HepG2 (cell line): ENCODE measurements around the gene RAB36. TPM values are rescaled to one million over a fixed set of nuclear protein-coding genes. Genes with fewer than 3 reads are reported as not detected.

Experiments used
- ATAC-seq: fragments of 200-7000 bp; cut with Tn5 transposase; 3 replicates; pipeline ENCODE4 v1.9.1; 2020; ENCODE audit warnings: mild to moderate bottlenecking, moderate library complexity
- BruUV-seq: library from RNA; stranded (reverse); fragments of 400-500 nt; replicated peaks from 2 replicates; lab custom pipeline; 2021; lab: Mats Ljungman, UMichigan
- CTCF ChIA-PET: fragments of 300-600 bp; formaldehyde crosslinking; extraction: SDS; loops from one replicate; lab custom pipeline; 2021; ENCODE audit warnings: low total read pairs, inconsistent platforms, low intra/inter-chr PET ratio; lab: Yijun Ruan, JAX
- POLR2A ChIA-PET: fragments of 350-600 bp; sonication (Branson Sonifier 250); formaldehyde crosslinking; loops from one replicate; lab custom pipeline; 2020; ENCODE audit warnings: antibody characterized with exemption, inconsistent platforms; lab: Yijun Ruan, JAX
- DNase-seq: peaks from one replicate; pipeline ENCODE4 v3.0.0-alpha.2; 2015; ENCODE audit warnings: low spot score
- FAIRE-seq: peaks from 3 replicates; lab custom pipeline; 2011; peaks lifted over from hg19 to GRCh38; lab: Jason Lieb, UNC
- H2AFZ ChIP-seq: one replicate; pipeline ENCODE4 v1.6.1; 2011; ENCODE audit warnings: low read length, inconsistent platforms
- H3K27ac ChIP-seq: fragments of 300-600 bp; 3 replicates; pipeline ENCODE4 v1.8.0; 2011; ENCODE audit warnings: mixed run types, mild to moderate bottlenecking, mixed read lengths, low read length, inconsistent platforms; ENCODE audit not compliant: insufficient read depth; ENCODE audit errors: extremely low read length
- H3K27me3 ChIP-seq, 2 experiments: fragments of 200-600 bp in 1 of 2; 2 replicates in 1 of 2; 3 replicates in 1 of 2; pipeline versions ENCODE4 v1.6.0 to v1.8.0; 2011; ENCODE audit warnings: low read length in 2 of 2, mild to moderate bottlenecking in 2 of 2, moderate library complexity in 2 of 2, inconsistent platforms in 1 of 2; ENCODE audit not compliant: insufficient read depth in 2 of 2, control insufficient read depth in 1 of 2
- H3K36me3 ChIP-seq, 2 experiments: fragments of 200-600 bp in 1 of 2; replicated peaks in 1 of 2; 2 replicates in 1 of 2; 3 replicates in 1 of 2; pipeline versions ENCODE4 v1.5.1 to v1.8.0; 2011; ENCODE audit warnings: low read length in 2 of 2, inconsistent platforms in 1 of 2; ENCODE audit not compliant: insufficient read depth in 2 of 2, control insufficient read depth in 1 of 2
- H3K4me1 ChIP-seq: 2 replicates; pipeline ENCODE4 v1.5.1; 2012; ENCODE audit warnings: low read length, inconsistent platforms; ENCODE audit not compliant: insufficient read depth
- H3K4me2 ChIP-seq: 2 replicates; pipeline ENCODE4 v1.6.0; 2011; ENCODE audit warnings: low read depth, low read length, inconsistent platforms
- H3K4me3 ChIP-seq, 3 experiments: fragments of 200-600 bp in 1 of 3; sonication (generic), shearing (Covaris generic) in 1 of 3; replicated peaks in 1 of 3; 2 replicates each; pipeline ENCODE4 v1.5.1; 2011 to 2016; ENCODE audit warnings: low read length in 3 of 3, inconsistent platforms in 2 of 3, low read depth in 2 of 3, mild to moderate bottlenecking in 2 of 3, control low read depth in 1 of 3, mixed read lengths in 1 of 3; ENCODE audit not compliant: insufficient read depth in 1 of 3
- H3K79me2 ChIP-seq: one replicate; pipeline ENCODE4 v1.6.1; 2011; ENCODE audit warnings: low read length, inconsistent platforms; ENCODE audit not compliant: insufficient read depth
- H3K9ac ChIP-seq: 2 replicates; pipeline ENCODE4 v1.6.0; 2011; ENCODE audit warnings: mild to moderate bottlenecking, low read depth, low read length, inconsistent platforms; ENCODE audit not compliant: insufficient read depth
- H3K9me3 ChIP-seq: 2 replicates; pipeline ENCODE4 v1.5.1; 2012; ENCODE audit warnings: mild to moderate bottlenecking, low read length
- H4K20me1 ChIP-seq: 2 replicates; pipeline ENCODE4 v1.6.0; 2011; ENCODE audit warnings: inconsistent platforms, mild to moderate bottlenecking, low read length, moderate library complexity; ENCODE audit not compliant: insufficient read depth
- BATF2 ChIP-seq: sonication (generic); formaldehyde crosslinking; IDR thresholded peaks from 2 replicates; pipeline ENCODE4 v1.8.0; 2022; ENCODE audit warnings: mild to moderate bottlenecking, missing genetic modification reagents, moderate library complexity
- BRD4 ChIP-seq: sonication (generic); formaldehyde crosslinking; IDR thresholded peaks from 2 replicates; pipeline ENCODE4 v1.4.0; 2020; ENCODE audit warnings: missing genetic modification reagents
- CEBPB ChIP-seq: IDR thresholded peaks from 2 replicates; pipeline ENCODE4 v1.6.1; 2011; ENCODE audit warnings: low read depth, low read length, improper control_type of control experiment, borderline replicate concordance
- GABPA ChIP-seq, 2 experiments: IDR thresholded peaks; 2 replicates each; pipeline ENCODE4 v1.6.1; 2011 to 2016; ENCODE audit warnings: low read depth in 2 of 2, low read length in 1 of 2, missing biosample characterization in 1 of 2, missing genetic modification characterization in 1 of 2
- GATAD2A ChIP-seq: IDR thresholded peaks from 2 replicates; pipeline ENCODE4 v1.6.1; 2016
- POLR2AphosphoS5 ChIP-seq: IDR thresholded peaks from 2 replicates; pipeline ENCODE4 v1.6.1; 2012; ENCODE audit warnings: low read depth, low read length
- RAD21 ChIP-seq: fragments of 450-650 bp; formaldehyde crosslinking; IDR thresholded peaks from 2 replicates; pipeline ENCODE4 v1.5.0; 2020; ENCODE audit warnings: mild to moderate bottlenecking
- SMAD9 ChIP-seq: sonication (generic); formaldehyde crosslinking; IDR thresholded peaks from 2 replicates; pipeline ENCODE4 v1.5.1; 2020; ENCODE audit warnings: mild to moderate bottlenecking, missing genetic modification reagents
- SMYD3 ChIP-seq: sonication (generic); formaldehyde crosslinking; IDR thresholded peaks from 2 replicates; pipeline ENCODE4 v1.8.1; 2023; ENCODE audit warnings: mild to moderate bottlenecking, missing genetic modification reagents
- ZBTB3 ChIP-seq: sonication (generic); formaldehyde crosslinking; IDR thresholded peaks from 2 replicates; pipeline ENCODE4 v1.4.0; 2020; ENCODE audit warnings: low read depth, mild to moderate bottlenecking, moderate library complexity, missing genetic modification reagents, borderline replicate concordance
- ZNF484 ChIP-seq: sonication (generic); formaldehyde crosslinking; IDR thresholded peaks from 2 replicates; pipeline ENCODE4 v1.5.1; 2020; ENCODE audit warnings: mild to moderate bottlenecking, low read depth, missing genetic modification reagents, borderline replicate concordance
- WGBS: methylation state at CpG from one replicate; pipeline ENCODE4 v1.1.6; 2017; ENCODE audit warnings: low lambda C conversion rate; 5-methylcytosine and 5-hydroxymethylcytosine counted together
- in situ Hi-C: cut with HindIII; loops from 2 replicates; pipeline ENCODE4 v1.10.0; 2017; ENCODE audit warnings: low pct_unique_long_range_greater_than_20kb; ENCODE audit not compliant: extremely low pct_ligation_motif_present
- intact Hi-C: fragments of 100-400 bp; cut with micrococcal nuclease; formaldehyde crosslinking; loops from one replicate; pipeline ENCODE4 v1.10.0; 2022; ENCODE audit not compliant: unreplicated experiment
- polyA plus RNA-seq, 8 experiments: library from polyadenylated mRNA; depleted of rRNA in 3 of 8; stranded (reverse) in 7 of 8; unstranded in 1 of 8; fragments of >200 nt; fragmentation: Illumina TruSeq in 4 of 8; extraction: Trizol in 4 of 8; gene quantifications; 2 replicates each; pipeline versions ENCODE4 v1.2.1 to v1.2.3, GENCODE V29; 2011 to 2016; ENCODE audit warnings: low read depth in 4 of 8, missing spikeins in 1 of 8, mixed read lengths in 1 of 8; ENCODE audit not compliant: insufficient read depth in 1 of 8
- total RNA-seq, 5 experiments: library from RNA; depleted of rRNA; stranded (reverse); fragments of >200 nt; fragmentation: Illumina TruSeq; extraction: Trizol; gene quantifications; 2 replicates each; pipeline ENCODE4 v1.2.3, GENCODE V29; 2016; ENCODE audit warnings: low read depth in 1 of 5
- TF ChIP-seq, protein P1 (sequence below): sonication (generic); formaldehyde crosslinking; IDR thresholded peaks from 2 replicates; pipeline ENCODE4 v1.5.0; 2020; ENCODE audit warnings: missing genetic modification reagents

Gene RAB36
- total and polyA plus RNA-seq, 2 of the 13 experiments (the other 11 are each of a cell fraction or from before 2014, with no cell fraction given), result 0.24 to 0.86 TPM

GRCh38 chr22:23099531-23099804 is 45.8 kb upstream of the RAB36 start:
- no peak for FAIRE-seq
- Histone ChIP-seq H3K27ac (no peak overlapping the region), H3K4me2 (no peak overlapping the region), H3K36me3 (peaks cover 12 to 26% of the 10 kb centered on the region in 2 experiments; a peak in 4 of 5 replicates), H3K9me3 (no peaks in the 10 kb centered on the region), H3K27me3 (no peaks in the 10 kb centered on the region), H3K4me1 (no peaks in the 10 kb centered on the region), H3K4me3 (no peak overlapping the region), H3K9ac (no peak overlapping the region), H4K20me1 (no peaks in the 10 kb centered on the region), H3K79me2 (no peaks in the 10 kb centered on the region), H2AFZ (no peak overlapping the region)
- intact Hi-C loops, result no loop called here
- DNase-seq, result no peak
- TF ChIP-seq ZNF484 (CRISPR knock-in tag) (no peak), POLR2AphosphoS5 (no peak), BATF2 (no peak), CEBPB (no peak), RAD21 (CRISPR knock-in tag) (no peak), GATAD2A (CRISPR knock-in tag) (no peak), SMAD9 (CRISPR knock-in tag) (no peak), SMYD3 (CRISPR knock-in tag) (no peak), GABPA (IDR thresholded peaks at IDR 0.05; ENCODE audit: low read depth, low read length) (no peak), GABPA (CRISPR knock-in tag; IDR thresholded peaks at IDR 0.05; ENCODE audit: low read depth) (no peak), BRD4 (CRISPR knock-in tag) (no peak), ZBTB3 (CRISPR knock-in tag) (no peak)
- TF ChIP-seq, protein P1, sequence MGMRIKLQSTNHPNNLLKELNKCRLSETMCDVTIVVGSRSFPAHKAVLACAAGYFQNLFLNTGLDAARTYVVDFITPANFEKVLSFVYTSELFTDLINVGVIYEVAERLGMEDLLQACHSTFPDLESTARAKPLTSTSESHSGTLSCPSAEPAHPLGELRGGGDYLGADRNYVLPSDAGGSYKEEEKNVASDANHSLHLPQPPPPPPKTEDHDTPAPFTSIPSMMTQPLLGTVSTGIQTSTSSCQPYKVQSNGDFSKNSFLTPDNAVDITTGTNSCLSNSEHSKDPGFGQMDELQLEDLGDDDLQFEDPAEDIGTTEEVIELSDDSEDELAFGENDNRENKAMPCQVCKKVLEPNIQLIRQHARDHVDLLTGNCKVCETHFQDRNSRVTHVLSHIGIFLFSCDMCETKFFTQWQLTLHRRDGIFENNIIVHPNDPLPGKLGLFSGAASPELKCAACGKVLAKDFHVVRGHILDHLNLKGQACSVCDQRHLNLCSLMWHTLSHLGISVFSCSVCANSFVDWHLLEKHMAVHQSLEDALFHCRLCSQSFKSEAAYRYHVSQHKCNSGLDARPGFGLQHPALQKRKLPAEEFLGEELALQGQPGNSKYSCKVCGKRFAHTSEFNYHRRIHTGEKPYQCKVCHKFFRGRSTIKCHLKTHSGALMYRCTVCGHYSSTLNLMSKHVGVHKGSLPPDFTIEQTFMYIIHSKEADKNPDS (CRISPR knock-in tag), result no peak
- WGBS, result 96% methylated on average over 4 of the region's 6 CpGs
- CTCF ChIA-PET, result no interaction called here
- ATAC-seq, result no peak
- POLR2A ChIA-PET, result no interaction called here
- in situ Hi-C loops, result no loop called here
- BruUV-seq, result no TSS peak
